Gastroesophageal sphincter (tissue), 4 donors: ENCODE measurements around the gene SAE1. TPM values are rescaled to one million over a fixed set of nuclear protein-coding genes. Genes with fewer than 3 reads are reported as not detected.

Experiments
- ATAC-seq: fragments of 150-250 bp; one replicate; pipeline ENCODE4 v1.9.1; 2016; ENCODE audit warnings: mild to moderate bottlenecking, moderate library complexity
- H3K27ac ChIP-seq, 4 donors: fragments of 200-600 bp; sonication (generic) in 3 of 4; 1 replicate in 3 of 4; 2 replicates in 1 of 4; pipeline ENCODE4 v1.5.1; 2016 to 2019
- H3K27me3 ChIP-seq: fragments of 200-600 bp; sonication (generic); one replicate; pipeline ENCODE4 v1.5.1; 2019
- H3K36me3 ChIP-seq, 2 donors: fragments of 200-600 bp; sonication (generic); one replicate each; pipeline ENCODE4 v1.5.1; 2019; ENCODE audit warnings: control low read depth in 1 of 2
- H3K4me1 ChIP-seq, 3 donors: fragments of 200-600 bp; sonication (generic); 1 replicate in 2 of 3; 2 replicates in 1 of 3; pipeline ENCODE4 v1.5.1; 2016 to 2019; ENCODE audit warnings: control low read depth in 2 of 3
- H3K4me3 ChIP-seq, 2 donors: fragments of 200-600 bp; sonication (generic); one replicate each; pipeline ENCODE4 v1.5.1; 2019; ENCODE audit warnings: mild to moderate bottlenecking in 1 of 2, moderate library complexity in 1 of 2
- H3K9me3 ChIP-seq, 3 donors: fragments of 200-600 bp; sonication (generic); one replicate each; pipeline ENCODE4 v1.5.1; 2017 to 2019; ENCODE audit warnings: control low read depth in 2 of 3
- CTCF ChIP-seq, 4 experiments: fragments of 200-600 bp in 2 of 4; fragments of 450-650 bp in 2 of 4; sonication (generic) in 1 of 4; IDR thresholded peaks; one replicate each; pipeline ENCODE4 v1.5.1; 2017 to 2019; ENCODE audit warnings: antibody characterized with exemption in 4 of 4, mild to moderate bottlenecking in 2 of 4, moderate library complexity in 2 of 4
- EP300 ChIP-seq: sonication (generic); formaldehyde crosslinking; IDR thresholded peaks from one replicate; pipeline ENCODE4 v1.6.1; 2017; ENCODE audit warnings: antibody characterized with exemption, mild to moderate bottlenecking
- POLR2A ChIP-seq, 2 donors: fragments of 450-650 bp; IDR thresholded peaks; one replicate each; pipeline ENCODE4 v1.6.1; 2017; ENCODE audit warnings: antibody characterized with exemption in 2 of 2, mild to moderate bottlenecking in 2 of 2, moderate library complexity in 1 of 2
- POLR2AphosphoS5 ChIP-seq: sonication (generic); formaldehyde crosslinking; IDR thresholded peaks from one replicate; pipeline ENCODE4 v1.6.1; 2017; ENCODE audit warnings: antibody characterized with exemption
- WGBS, 2 donors: methylation state at CpG; one replicate each; pipeline ENCODE4 v1.1.5; 2018; ENCODE audit warnings: low coverage in 1 of 2; 5-methylcytosine and 5-hydroxymethylcytosine counted together
- total RNA-seq, 4 donors: library from RNA; depleted of rRNA; stranded (reverse); fragments of >200 nt; gene quantifications; one replicate each; pipeline ENCODE4 v1.1.0, GENCODE V29; 2016

SAE1 gene
- total RNA-seq, 4 donors from 2014 or later: 134 to 157 (median 153) TPM

DNA sequence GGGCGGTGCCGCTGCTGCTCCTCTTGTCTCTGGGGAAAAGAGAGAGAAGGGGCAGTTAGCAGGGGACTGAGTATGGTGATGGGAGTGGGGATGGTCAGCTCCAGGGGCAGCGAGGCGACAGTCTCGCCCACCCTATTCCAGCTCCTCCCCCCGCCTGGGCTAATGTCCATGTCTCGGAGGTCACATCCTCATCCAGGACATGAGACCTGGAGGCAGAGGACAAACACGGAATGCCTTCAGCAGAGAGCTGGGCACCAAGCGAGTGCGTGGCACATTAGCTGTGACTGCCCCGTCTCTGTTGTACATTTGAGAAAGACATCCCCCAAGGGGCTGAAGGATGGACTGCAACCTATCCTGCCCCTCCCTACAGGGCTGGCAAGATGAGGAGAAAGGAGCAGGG, 91.3 kb downstream of the SAE1 start:
- no peak overlapping the region for H3K27ac ChIP-seq
- peaks cover 0 to 17% (median 3%) of the 10 kb centered on the region in 3 donors for H3K4me1 ChIP-seq
- H3K9me3 ChIP-seq: no peaks in the 10 kb centered on the region
- no peak for ATAC-seq
- H3K36me3 ChIP-seq: peaks cover 0 to 33% of the 10 kb centered on the region in 2 donors
- no CpG with 5 or more reads among the region's 11 CpGs for WGBS, 2 donors
- H3K4me3 ChIP-seq: no peak overlapping the region
- no peaks in the 10 kb centered on the region for H3K27me3 ChIP-seq
- no peak for TF ChIP-seq EP300
- TF ChIP-seq CTCF (IDR thresholded peaks at IDR 0.05): no peak
- TF ChIP-seq POLR2A (IDR thresholded peaks at IDR 0.05): no peak
- no peak for TF ChIP-seq POLR2AphosphoS5

DNA sequence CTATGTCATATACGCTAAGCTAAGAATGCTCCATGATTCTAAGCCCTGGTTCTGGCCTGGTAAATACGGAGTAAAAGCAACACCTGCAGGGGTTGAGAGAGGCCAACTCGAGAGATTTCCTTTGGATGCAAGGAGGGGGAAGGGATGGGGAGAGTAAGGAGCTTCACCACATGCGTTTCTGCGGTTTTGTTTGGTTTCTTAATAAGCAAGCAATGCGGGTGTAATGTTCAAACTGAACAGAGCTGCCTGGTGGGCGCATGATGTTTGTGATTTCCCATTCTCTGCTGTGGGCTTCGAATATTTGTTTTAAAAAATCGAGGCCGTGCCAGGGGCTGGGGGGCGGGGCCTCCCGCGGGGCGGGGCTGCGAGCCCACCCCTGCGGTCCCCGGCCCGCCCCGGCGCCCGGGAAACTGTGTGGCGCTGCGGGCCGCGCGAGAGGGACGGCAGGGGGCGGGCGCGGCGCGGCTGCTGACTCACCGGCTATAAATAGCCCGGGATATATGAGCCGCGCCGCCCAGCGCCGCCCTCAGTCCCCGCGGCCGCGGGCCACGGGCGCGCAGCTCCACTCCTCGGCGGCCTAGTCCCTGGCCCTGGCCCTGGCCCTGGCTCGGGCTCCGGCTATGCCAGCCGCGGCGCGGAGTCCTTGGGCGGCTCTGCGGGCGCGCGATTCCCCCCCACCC, 95.3 kb downstream of the SAE1 start:
- peak; percentile 74 for ATAC-seq
- WGBS, 2 donors: 6 to 13% methylated on average over 2 to 8 of the region's 59 CpGs
- peak overlapping the region; percentile 79 to 99 for H3K4me3 ChIP-seq
- H3K27ac ChIP-seq: peak overlapping the region; percentile 100
- H3K4me1 ChIP-seq: peaks cover 0 to 57% (median 3%) of the 10 kb centered on the region in 3 donors
- no peaks in the 10 kb centered on the region for H3K27me3 ChIP-seq
- TF ChIP-seq POLR2A (IDR thresholded peaks at IDR 0.05): peak; percentile 100
- no peak for TF ChIP-seq EP300
- TF ChIP-seq CTCF (IDR thresholded peaks at IDR 0.05): peak in 3 of 4 experiments; percentile 65 to 67 (median 66)
- peak; percentile 100 for TF ChIP-seq POLR2AphosphoS5
- H3K36me3 ChIP-seq: peaks cover 0 to 24% of the 10 kb centered on the region in 2 donors
- H3K9me3 ChIP-seq: no peaks in the 10 kb centered on the region

- TF ChIP-seq EP300 (no peak), POLR2AphosphoS5 (peak; percentile 39), POLR2A (IDR thresholded peaks at IDR 0.05) (peak; percentile 37 to 53), CTCF (IDR thresholded peaks at IDR 0.05) (no peak)
- peaks cover 0 to 62% (median 5%) of the 10 kb centered on the region in 3 donors for H3K4me1 ChIP-seq
- WGBS, 2 donors: no CpG with 5 or more reads among the region's 56 CpGs
Measured at GRCh38 chr19:47226426-47227351, 96.1 kb downstream of the SAE1 start.

DNA sequence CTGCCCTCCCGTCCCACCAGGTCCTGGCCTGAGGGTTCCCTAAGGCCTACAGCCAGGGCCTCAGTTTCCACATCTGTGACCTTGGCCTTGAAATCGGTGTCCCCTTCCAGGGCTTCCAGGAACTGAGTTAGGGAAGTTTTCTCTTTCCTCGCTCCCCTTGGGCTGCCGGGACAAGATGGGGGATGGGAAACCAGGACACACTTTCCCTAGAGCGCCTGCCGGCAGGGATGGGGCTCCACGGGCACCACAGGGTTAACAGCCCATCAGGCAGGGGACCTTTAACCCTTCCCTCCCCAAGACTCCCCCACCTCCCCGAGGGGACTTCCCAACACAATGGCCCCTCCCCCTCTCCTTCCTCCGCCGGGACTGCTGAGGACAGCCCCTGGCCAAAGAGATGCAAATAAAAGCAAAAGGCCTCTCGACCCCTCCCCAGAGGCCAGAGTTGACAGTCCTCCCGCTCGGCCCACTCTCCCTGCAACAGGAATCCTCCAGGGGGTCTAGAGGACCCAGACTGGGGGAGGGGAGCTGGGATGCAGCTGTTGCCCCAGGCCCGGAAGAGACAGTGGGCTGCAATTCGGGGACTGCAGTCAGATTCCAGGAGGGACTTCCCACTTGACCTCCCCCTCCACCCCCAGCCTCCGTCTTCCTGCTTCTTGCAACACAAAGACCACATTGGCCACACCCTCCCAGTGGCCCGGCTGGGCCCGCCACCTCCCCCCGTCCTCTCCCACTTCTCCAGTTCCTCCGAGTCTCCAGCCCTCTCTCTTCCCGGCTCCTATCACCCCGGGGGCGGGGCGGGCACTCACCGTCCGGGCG, 96.9 kb downstream of the SAE1 start:
- H3K27me3 ChIP-seq: no peaks in the 10 kb centered on the region
- TF ChIP-seq POLR2AphosphoS5: peak; percentile 45
- peak in 1 of 2 donors; percentile 52 for TF ChIP-seq POLR2A (IDR thresholded peaks at IDR 0.05)
- TF ChIP-seq CTCF (IDR thresholded peaks at IDR 0.05): peak in 1 of 4 experiments; percentile 9
- no peak for TF ChIP-seq EP300
- peak overlapping the region; percentile 79 to 99 for H3K4me3 ChIP-seq
- H3K9me3 ChIP-seq: no peaks in the 10 kb centered on the region
- ATAC-seq: peak; percentile 58
- WGBS, 2 donors: 0% methylated on average over 6 of the region's 27 CpGs; no CpG with 5 or more reads in 1 of the 2 donors
- H3K36me3 ChIP-seq: peaks cover 0 to 8% of the 10 kb centered on the region in 2 donors
- peaks cover 0 to 70% (median 6%) of the 10 kb centered on the region in 3 donors for H3K4me1 ChIP-seq
- peak overlapping the region; percentile 100 for H3K27ac ChIP-seq

More at GRCh38 chr19:47226426-47227351, 96.1 kb downstream of the SAE1 start:
- Histone ChIP-seq H3K9me3 (no peaks in the 10 kb centered on the region), H3K36me3 (peaks cover 0 to 16% of the 10 kb centered on the region in 2 donors), H3K4me3 (peak overlapping the region; percentile 79 to 99), H3K27me3 (no peaks in the 10 kb centered on the region), H3K27ac (peak overlapping the region; percentile 100)
- ATAC-seq: peak; percentile 47
